Measurements from ENCODE around the gene IL16.
"Not testable (repeated sequence)": the region's sequence is repeated elsewhere in the genome, so short reads cannot be mapped to it uniquely, and the experiment has no call there.

IL16 gene

DNA sequence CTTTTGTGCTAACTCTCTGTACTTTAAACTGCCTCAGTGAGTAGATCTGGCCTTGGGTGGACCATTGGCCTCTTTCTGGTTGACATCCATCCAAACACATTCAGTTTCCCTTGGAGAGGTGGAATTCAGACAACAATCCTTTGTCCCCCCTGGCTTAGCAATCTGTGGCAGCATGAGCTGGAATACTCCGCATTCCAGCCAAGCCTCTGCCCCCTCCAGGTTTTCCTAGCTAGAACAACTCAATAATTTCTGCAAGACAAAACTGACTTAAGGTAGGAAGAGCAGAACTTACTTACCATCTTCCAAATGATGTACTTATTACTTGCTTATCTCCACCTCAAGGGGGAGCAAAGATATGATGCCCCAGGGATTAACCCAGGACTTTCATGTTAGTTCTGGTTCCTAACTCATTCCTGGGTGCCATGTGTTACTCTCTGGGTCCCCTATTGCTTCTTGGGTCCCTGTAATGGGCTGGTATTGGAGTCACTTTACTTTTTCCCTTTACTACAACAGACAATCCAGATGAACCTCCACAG is 21.8 kb upstream of the IL16 start:
- no peak for FAIRE-seq

DNA sequence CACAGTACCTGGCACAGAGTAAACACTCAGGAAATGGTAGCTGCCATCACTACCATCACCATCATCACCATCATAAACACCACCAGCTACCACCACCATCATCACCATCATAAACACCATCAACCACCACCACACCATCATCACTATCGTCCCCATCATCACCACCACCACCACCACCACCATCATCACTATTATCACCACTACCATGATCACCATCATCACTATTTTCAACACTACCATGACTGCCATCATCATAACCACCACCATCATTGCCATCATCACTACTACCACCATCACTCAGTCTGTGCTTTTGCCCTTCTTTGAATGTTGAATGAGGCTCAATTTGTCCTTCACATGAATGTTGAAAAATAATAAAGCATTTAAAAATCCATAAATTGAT is 21.2 kb upstream of the IL16 start:
- no peak for FAIRE-seq

DNA sequence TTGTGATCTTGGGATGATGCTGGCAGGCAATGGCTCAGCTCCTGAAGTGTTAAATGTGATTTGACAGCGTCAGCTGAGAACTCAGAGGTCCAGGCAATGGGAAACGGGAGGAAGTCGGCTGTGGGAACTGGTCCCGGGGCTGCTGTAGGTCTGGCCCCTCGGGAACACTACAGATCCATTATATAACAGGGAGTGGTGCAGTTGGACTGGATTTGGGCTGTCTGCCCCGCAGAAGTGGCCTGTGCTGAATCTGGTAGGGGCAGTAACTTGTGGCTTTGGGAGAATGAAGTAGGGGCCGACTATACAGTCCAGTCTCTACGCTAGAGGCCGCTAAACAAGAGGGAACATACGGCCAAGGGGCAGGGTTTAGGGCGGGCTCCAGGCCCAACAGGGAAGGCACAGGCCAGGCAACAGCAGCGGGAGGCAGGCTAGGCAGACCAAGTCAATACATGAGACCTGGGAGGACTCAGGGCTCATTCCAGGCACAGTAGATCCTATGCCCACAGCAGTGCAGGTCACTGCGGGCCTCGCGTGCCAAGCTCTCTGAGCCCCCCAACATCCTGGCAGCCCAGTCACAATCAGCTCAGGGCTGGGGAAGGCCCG is 20.3 kb upstream of the IL16 start:
- FAIRE-seq, result no peak

DNA sequence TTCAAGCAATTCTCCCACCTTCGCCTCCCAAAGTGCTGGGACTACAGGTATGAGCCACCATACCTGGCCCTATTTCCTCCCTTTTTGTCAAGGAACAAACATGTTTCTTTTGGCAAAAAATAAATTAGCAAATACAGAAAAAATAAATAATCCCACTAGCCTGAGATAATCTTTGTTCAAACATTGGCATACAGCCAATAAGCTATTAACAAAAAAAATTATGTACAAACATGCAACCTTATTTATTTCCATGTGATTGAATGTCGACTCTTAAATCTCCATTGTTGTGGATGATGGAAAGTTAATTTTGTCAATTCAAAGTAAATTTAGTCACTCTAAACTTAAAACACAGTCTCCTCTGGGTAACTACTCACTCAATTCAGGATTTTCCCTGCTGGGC is 18.3 kb upstream of the IL16 start:
- FAIRE-seq, result no peak

DNA sequence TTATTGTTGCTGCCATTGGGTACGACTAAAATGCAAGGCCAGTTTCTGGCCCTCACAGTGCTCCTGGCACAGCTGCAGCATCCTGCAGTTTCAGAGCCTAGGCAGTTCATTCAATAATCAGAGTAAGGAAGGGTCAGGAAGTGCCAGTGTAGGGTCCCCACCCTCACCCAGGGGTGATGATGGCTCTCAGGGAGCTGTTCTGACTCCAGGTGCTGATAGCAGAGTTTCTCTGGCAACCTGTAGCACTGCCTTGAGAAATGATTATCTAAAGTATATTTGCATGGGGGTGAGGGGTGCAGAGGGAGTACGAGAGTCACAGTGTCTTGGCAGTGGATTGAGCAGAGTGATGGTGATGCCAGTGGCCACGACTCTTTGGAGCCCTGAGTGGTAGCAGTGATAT is 15.5 kb upstream of the IL16 start:
- FAIRE-seq, result no peak

DNA sequence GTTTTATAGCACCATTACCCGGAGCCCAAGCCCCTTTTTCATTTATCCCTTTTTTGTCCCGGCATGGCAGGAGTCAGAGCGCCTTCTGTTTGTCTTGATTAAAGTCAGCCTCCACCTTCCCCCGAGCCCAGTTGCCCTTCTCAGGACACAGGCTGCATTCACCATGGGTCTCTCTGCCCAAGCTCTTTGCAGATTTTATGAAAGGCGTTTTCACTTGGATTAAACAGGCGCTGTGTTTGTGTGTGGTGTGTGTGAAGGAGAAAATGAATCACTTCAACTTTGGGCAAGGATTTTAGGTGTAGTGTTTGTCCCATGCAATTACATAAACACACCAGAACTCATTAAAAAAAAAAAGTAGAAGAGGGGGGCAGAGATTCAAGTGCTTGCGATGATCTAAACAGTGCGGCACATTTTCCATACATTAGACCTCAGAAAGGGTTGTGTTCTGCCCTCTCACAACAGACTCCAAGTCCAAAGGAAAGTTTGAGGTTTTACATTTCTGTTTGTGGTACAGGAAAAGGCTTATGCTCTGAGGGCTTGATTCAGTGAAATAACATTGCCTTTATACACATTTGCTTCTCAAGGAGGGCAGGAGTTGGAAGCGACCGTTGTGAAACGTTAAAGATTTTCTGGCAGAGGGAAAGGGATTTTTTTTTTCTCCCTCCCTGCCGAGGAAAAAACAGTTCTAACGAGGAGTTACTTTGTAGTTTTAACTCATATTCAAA is 14.5 kb upstream of the IL16 start:
- no peak for FAIRE-seq

DNA sequence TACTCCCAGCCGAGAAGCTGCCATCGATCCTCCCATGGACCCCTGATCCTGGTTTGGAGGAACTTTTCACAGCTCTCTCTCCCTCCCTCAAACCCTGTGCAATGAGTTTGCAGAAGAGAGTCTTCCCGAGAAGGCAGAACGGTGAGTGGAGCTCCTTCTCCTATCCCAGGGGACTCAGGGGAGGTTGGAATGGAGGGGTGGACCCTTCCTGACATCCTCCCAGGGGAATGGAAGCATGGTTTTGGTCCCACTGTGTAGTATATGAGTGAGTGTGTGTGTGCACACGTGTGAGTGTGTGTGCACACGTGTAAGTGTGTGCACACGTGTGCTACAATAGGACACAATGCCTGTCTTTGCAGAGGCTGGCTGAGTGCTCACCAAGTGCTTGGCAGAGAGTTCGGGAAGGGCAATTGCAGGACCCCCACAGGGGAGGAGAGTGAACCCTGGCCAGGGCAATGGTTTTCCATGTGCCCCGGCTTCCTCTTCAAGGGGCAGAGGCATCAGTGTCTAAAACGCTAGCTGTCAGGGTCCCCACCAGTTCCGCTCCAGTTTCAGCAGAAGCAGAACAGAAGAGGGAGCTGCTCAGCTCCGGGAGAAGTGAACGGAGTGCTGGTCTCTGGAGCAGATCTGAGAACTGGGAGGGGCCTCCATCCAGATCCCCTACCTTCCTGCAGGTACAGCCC is 13.8 kb upstream of the IL16 start:
- no peak for FAIRE-seq

DNA sequence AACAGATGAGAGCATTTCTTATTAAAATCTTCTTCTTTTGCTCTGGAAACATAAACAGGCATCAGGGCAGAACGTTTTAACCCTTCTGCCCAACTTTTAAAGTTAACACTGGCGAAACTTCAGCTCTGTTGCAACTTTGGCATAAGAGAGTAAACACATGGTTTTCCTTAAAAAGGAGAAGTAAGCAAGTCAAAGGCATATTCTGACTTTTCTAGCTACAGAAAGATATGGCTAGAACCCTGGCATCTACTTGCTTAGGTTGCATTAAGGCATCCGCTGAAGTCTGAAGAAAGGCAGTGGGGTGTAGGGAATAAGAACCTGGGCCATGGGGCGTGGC is 13.3 kb upstream of the IL16 start:
- no peak for FAIRE-seq

DNA sequence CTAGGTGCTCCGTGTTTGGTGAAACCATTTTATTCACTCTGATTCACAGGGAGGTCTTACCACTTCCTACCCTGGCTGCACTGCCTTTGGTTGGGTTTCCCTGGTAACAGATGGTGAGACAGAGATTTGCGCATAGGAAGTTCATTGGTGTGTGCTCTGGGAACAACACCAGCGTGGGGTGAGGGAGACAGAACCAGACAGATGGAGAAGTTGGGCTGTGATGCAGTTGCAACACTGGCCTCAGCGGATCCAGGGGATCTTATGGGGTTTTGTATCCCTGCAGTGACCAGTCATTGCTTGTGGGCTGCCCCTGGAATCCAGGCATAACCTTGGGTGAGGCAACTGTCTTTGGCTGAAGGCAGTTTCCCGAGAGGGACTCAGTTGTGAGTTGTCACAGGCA is 12.5 kb upstream of the IL16 start:
- no peak for FAIRE-seq

DNA sequence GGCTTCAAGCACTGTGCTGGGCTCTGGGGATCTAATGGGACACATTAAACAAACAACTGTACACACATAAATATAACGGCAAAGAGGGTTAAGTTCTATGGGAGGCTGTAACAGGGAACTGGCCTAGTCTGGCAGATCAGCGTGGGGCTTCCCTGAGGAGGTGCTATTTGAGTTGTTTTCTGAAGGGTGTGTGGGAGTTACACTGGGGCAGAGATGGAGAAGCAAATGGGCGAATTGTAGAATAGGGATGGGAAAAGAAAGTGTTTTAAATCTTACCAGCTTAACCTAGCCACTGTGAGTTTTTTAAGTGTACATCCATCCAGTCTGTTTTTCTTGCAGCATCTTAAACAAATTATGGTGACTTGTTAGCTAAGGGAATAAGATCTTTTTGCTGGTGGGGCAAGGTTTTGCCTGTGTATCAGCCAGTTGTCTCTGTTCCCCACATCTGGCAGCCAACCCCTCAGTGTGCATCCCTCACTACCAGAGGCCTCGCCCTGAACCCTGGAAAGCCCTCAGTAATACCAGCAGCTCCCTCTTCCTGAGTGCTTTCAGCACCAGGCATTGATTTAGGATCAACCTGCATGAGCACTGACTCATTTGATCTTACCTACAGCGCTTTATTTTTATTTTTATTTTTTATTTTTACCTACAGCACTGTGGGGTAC is 10.9 kb upstream of the IL16 start:
- FAIRE-seq, result no peak

DNA sequence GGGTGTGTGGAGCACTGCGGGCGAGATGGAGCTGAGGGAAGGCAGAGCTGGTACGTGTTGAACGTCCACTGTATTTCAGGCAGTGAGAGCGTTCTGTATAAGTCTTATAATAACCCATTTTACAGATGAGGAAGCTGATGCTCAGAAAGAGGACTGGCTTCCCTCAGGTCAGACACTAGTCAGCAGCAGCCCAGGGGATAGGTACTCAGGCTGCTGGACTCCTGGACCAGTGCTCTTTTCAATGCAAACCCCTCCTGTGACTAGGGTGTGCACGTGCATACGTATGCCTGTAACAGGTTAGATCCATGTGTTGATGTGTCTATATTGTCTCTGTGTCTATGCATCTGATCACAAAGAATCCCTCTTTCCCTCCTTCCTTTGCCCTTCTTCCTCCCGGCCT is 8.3 kb upstream of the IL16 start:
- FAIRE-seq, result no peak

DNA sequence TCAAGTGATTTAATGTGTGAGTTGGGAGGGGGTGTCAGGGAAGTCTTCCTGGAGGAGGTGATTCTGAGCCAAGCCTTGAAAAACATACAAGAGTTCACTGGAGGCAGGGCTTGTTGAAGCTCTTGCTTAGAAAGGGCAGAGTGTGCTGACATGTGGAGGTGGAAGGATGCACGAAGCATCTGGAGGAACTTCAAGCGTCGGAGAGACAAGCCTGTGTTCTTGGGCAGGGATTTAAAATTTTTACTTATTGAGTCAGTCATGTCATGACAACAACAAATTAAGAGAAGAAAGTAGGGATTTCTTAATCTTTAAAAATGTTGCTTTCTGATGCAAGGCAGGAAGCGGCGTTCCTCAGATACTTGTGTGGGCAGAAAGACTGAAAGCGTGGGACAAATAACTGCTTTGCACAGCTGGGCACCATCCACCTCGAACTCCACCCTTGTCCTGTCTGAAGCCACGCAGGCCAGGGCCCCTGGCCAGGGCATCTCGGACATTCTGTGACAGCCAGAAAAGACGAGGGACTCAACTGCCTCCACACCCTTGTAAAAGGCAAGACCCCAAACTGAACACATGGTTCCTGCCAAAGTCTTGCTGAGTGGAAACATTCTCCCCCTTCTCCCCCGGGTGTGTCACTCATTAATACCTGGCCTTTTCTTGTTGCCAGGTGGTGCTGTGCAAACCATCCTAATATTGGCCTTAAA is 6.9 kb upstream of the IL16 start:
- FAIRE-seq, result no peak

DNA sequence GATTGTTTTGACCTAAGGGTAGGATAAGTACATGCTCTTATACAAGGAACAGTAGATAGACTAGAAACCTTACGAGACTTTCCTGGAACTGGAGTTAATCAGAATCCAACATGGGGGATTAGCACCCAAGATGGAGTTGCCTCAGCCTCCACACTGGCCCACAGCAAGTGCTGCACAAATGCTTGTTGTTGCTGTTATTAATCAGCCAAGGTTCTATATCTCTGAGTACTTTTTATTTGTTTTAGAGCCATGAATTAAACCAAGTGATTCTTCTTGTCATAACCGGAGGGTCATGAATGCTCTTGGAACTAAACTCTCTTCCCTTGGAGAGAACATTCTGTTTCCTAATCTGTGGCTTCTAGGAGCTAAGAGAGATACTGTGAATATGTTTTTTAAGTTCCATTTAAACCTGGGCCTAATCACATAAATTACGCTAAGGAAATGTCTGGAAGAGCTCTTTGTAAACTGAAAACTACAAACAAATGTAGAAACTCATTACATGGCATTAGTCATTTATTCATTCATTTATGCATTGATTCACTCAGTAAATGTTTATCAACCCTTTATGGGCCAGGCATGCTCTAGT is 5.7 kb upstream of the IL16 start:
- no peak for FAIRE-seq

DNA sequence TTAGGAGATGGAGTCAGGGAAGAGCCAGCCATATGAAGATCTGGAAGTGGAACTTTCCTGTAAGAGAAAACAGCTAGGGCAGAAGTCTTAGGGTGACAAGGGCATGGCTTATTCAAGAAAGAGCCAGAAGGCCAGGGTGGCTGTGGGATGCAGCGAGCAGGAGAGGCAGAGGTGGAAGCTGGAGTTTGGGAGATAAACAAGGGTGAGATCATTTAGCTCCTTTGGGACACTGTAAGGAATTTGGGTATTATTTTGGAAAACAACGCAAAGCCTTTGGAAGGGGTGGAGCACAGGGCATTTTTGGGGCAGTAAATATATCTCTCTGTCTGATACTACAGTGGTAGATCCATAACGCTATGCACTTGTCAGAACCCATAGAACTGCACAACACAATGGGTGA is 5.0 kb upstream of the IL16 start:
- no peak for FAIRE-seq

DNA sequence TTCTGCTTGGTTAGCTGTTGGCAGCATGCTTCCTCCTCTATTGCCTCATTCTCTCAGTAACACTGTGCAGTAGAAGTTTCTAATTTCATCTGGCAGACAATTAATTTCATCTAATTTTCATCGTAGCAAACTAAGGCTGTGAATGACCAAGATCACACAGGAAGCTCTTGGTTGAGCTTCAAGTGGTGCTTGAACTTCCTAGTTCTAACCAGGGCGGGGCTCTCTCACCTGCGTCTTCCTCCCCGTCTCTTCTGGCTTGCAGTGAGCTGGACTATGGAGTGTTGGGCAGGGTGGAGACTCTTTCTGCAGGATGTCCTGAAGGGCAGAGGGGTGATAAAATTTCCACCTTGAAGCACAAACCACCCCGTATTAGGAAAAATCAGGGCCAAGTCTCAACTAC is 2.0 kb upstream of the IL16 start:
- no peak for FAIRE-seq

DNA sequence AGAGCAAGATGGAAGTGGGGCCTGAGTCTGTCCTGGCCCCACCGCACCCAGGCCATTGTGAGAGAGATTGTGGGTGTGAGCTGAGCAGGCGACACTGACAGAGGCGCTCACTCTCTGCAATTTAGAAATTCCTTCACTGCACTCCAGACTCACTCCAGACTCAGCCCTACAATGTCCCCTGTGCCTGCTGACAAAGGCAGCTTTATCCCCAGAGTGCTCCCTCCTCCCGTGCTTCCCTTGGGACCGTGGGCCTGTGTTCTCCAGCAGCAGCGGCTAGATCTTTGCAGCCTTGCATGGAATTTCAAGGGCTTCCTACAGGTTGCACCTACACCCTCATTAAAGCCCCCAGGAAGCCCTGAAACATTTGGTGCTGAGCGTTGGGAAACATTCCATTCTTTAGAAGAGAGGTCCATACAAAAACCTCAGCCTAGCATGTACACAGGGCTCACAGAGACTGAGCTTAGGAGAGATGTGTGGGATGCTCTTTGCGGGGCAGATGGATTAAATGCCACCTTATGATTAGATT is 1.3 kb upstream of the IL16 start:
- no peak for FAIRE-seq

DNA sequence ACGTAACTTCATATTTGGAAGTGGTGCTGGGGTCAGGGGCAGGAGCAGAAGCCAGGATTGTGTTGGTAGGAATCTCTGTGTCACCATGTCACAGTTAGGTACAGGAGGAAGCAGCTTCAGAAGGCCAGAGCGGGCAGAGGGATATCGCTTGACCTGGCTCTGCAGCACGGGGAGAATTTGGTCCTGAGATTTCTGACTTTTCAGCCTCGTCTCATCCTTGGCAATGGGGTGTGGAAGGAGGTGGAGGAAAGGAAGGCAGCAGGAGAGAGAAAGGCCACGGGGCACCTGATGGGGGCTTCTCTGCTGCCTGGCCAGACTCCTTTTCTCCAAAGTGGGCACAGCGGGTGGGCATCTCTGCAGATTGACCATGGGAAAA is 564 bp downstream of the IL16 start:
- no peak for FAIRE-seq

DNA sequence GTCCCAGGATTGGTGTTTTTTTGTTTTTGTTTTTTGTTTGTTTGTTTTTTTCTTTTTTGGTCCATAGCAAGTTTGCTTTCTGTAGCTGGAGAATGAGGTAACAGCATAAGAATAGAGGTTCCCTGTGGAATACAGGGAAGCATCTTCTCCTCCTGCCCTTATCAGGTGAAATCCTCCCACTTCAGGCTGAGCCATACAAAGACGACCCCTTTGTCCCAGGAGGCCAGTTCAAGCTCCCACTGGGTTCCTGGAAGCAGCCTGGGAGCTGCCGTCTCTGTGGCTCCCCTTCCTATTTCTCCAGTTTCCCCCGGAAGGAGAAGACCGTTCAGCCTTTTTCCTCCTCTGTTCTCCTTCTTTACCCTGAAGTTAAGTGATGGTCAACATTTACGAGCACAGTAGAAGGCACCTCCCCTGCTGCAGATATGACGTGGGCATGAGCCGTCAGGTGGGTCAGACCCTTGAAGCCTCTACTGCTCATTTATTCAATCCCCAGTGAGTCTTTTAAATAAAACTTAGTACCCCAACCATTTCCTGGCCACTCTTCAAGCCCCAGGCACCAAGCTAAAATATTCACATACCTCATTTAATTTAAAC is 1.1 kb downstream of the IL16 start:
- no peak for FAIRE-seq

DNA sequence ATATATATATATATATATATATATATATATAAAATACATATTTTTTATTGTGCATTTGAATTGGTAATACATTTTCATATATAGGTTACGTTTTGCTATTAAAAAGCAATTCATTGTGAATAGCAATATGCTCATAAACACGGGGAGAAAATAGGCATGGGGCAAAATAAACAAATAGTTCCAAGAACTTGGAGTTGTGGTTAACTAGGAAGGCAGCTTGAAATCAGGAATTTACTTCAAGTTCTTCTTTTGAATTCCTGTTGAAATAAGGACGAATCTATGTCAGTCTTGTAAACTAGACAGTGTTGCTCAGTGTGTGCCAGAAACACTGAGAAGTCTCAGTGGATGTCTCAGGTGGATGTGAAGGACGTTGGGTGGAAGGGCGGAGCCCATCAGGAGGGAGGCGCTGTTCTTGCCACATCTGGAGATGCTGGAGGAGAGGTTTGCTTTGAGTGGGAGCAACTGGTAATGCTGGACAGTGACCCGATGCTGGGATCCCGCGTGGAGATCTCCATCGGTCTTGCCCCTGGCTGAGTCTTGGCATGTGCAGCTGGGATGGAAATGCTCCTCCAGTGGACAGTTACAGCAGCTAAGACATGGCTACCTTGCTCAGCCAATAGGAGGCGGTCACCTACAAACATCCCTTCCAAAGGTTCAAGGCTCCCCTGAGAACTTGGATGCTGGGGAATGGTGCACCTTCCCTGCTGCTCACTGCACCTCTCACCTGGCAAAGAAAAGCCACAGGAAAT is 2.5 kb downstream of the IL16 start:
- no peak for FAIRE-seq

DNA sequence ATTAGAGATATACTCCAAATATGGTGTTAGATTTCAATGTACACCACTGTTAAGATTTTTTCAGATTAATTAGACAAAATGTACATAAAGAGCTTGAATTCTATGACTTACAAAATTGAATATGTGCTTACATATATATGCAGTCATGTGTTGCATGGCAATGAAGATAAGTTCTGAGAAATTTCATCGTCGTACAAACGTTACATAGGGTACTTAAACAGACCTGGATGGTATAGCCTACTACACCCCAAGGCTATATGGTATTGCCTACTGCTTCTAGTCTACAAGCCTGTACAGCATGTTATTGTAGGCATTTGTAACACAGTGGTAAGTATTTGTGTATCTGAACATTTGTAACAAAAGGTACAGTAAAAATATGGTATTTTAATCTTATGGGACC is 9.3 kb downstream of the IL16 start:
- FAIRE-seq, result no peak

DNA sequence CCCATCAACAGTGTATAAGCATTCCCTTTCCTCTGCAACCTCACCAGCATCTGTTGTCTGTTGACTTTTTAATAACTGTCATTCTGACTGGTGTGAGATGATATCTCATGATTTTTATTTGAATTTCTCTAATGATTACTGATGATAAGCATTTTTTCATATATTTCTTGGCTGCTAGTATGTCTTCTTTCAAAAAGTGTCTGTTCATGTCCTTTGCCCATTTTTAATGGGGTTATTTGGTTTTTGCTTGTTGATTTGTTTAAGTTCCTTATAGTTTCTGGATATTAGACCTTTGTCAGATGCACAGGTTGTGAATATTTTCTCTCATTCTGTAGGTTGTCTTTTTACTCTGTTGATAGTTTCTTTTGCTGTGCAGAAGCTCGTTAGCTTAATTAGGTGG is 11.3 kb downstream of the IL16 start:
- not testable (repeated sequence) for FAIRE-seq
